Stimulated activated effector memory CD8-positive, alpha-beta T cell treated with anti-CD3 and anti-CD28 coated beads, Interleukin-12 subunit alpha, Interleukin-12 subunit beta, amount 100 ng/mL, for 72 hours (primary cell): ENCODE measurements around the gene CYLD.
A peak's percentile ranks its signal among the peaks of the same experiment; 100 is the strongest.

ENCODE experiments used
- ATAC-seq: fragments of 150-1000 bp; cut with Tn5 transposase; 2 replicates; pipeline ENCODE4 v1.10.0; 2021
- DNase-seq, 2 donors: peaks; one replicate each; pipeline ENCODE4 v3.0.0; 2021 to 2022; ENCODE audit warnings: low spot score in 2 of 2
- H3K27ac Mint-ChIP-seq: one replicate; pipeline ENCODE4 v1.8.0; 2022; ENCODE audit warnings: mild to moderate bottlenecking, mixed read lengths
- H3K36me3 Mint-ChIP-seq: one replicate; pipeline ENCODE4 v1.8.0; 2022; ENCODE audit warnings: mild to moderate bottlenecking, mixed read lengths
- H3K4me1 Mint-ChIP-seq: one replicate; pipeline ENCODE4 v1.8.0; 2022; ENCODE audit warnings: mixed read lengths
- H3K4me3 Mint-ChIP-seq: one replicate; pipeline ENCODE4 v1.8.0; 2022; ENCODE audit warnings: mild to moderate bottlenecking, mixed read lengths
- H3K9me3 Mint-ChIP-seq: one replicate; pipeline ENCODE4 v1.8.0; 2022; ENCODE audit warnings: mixed read lengths

CYLD gene

GRCh38 chr16:50743581-50744225, 1.8 kb downstream of the CYLD start:
- H3K36me3 Mint-ChIP-seq, result peaks cover 55% of the 10 kb centered on the region
- H3K4me3 Mint-ChIP-seq, result peak overlapping the region; percentile 91
- no peaks in the 10 kb centered on the region for H3K9me3 Mint-ChIP-seq
- peaks cover 56% of the 10 kb centered on the region for H3K4me1 Mint-ChIP-seq
- no peak for ATAC-seq
- H3K27ac Mint-ChIP-seq, result peak overlapping the region; percentile 96
- DNase-seq, result no peak

GRCh38 chr16:50744881-50745280, 3.0 kb downstream of the CYLD start:
- peaks cover 67% of the 10 kb centered on the region for H3K36me3 Mint-ChIP-seq
- no peak for DNase-seq
- no peaks in the 10 kb centered on the region for H3K9me3 Mint-ChIP-seq
- ATAC-seq, result no peak
- H3K4me3 Mint-ChIP-seq, result peak overlapping the region; percentile 91
- peaks cover 61% of the 10 kb centered on the region for H3K4me1 Mint-ChIP-seq
- peak overlapping the region; percentile 96 for H3K27ac Mint-ChIP-seq

GRCh38 chr16:50745940-50746339, 4.1 kb downstream of the CYLD start:
- peak overlapping the region; percentile 96 for H3K27ac Mint-ChIP-seq
- peak overlapping the region; percentile 91 for H3K4me3 Mint-ChIP-seq
- H3K9me3 Mint-ChIP-seq, result no peaks in the 10 kb centered on the region
- H3K36me3 Mint-ChIP-seq, result peaks cover 77% of the 10 kb centered on the region
- ATAC-seq (no peak), DNase-seq (no peak)
- peaks cover 53% of the 10 kb centered on the region for H3K4me1 Mint-ChIP-seq

GRCh38 chr16:50747207-50747956, 5.5 kb downstream of the CYLD start:
- Mint-ChIP-seq H3K27ac (peak overlapping the region; percentile 45), H3K4me1 (peaks cover 57% of the 10 kb centered on the region)
- no peak for DNase-seq

GRCh38 chr16:50751528-50751927, 9.6 kb downstream of the CYLD start:
- Mint-ChIP-seq H3K36me3 (peaks cover 97% of the 10 kb centered on the region), H3K4me3 (no peak overlapping the region), H3K4me1 (peaks cover 54% of the 10 kb centered on the region), H3K27ac (no peak overlapping the region), H3K9me3 (no peaks in the 10 kb centered on the region)
- ATAC-seq (no peak), DNase-seq (no peak)

More at GRCh38 chr16:50747207-50747956, 5.5 kb downstream of the CYLD start:
- Mint-ChIP-seq H3K4me3 (peak overlapping the region; percentile 91), H3K36me3 (peaks cover 81% of the 10 kb centered on the region), H3K9me3 (no peaks in the 10 kb centered on the region)
- peak; percentile 75 for ATAC-seq

- H3K36me3 Mint-ChIP-seq, result peaks cover 98% of the 10 kb centered on the region
- no peaks in the 10 kb centered on the region for H3K9me3 Mint-ChIP-seq
- H3K4me1 Mint-ChIP-seq, result peaks cover 46% of the 10 kb centered on the region
- H3K4me3 Mint-ChIP-seq, result no peak overlapping the region
- DNase-seq (no peak), ATAC-seq (peak; percentile 54)
- H3K27ac Mint-ChIP-seq, result peak overlapping the region; percentile 36
Measured at GRCh38 chr16:50752471-50753235, 10.8 kb downstream of the CYLD start.

GRCh38 chr16:50756473-50756872, 14.6 kb downstream of the CYLD start:
- H3K27ac Mint-ChIP-seq, result no peak overlapping the region
- peaks cover 49% of the 10 kb centered on the region for H3K4me1 Mint-ChIP-seq
- no peak for ATAC-seq
- no peak for DNase-seq
- no peaks in the 10 kb centered on the region for H3K9me3 Mint-ChIP-seq
- H3K36me3 Mint-ChIP-seq, result peaks cover 100% of the 10 kb centered on the region
- H3K4me3 Mint-ChIP-seq, result no peak overlapping the region

- Mint-ChIP-seq H3K27ac (peak overlapping the region; percentile 18), H3K9me3 (peaks cover 5% of the 10 kb centered on the region), H3K4me3 (no peak overlapping the region), H3K4me1 (peaks cover 69% of the 10 kb centered on the region), H3K36me3 (peaks cover 100% of the 10 kb centered on the region)
- DNase-seq (no peak), ATAC-seq (no peak)
Measured at GRCh38 chr16:50761267-50761666, 19.4 kb downstream of the CYLD start.

- peaks cover 100% of the 10 kb centered on the region for H3K36me3 Mint-ChIP-seq
- ATAC-seq, result no peak
- no peak for DNase-seq
- H3K4me3 Mint-ChIP-seq, result no peak overlapping the region
- peaks cover 10% of the 10 kb centered on the region for H3K9me3 Mint-ChIP-seq
- H3K27ac Mint-ChIP-seq, result peak overlapping the region; percentile 18
- peaks cover 77% of the 10 kb centered on the region for H3K4me1 Mint-ChIP-seq
Measured at GRCh38 chr16:50762241-50762640, 20.4 kb downstream of the CYLD start.

GRCh38 chr16:50763211-50763610, 21.3 kb downstream of the CYLD start:
- Mint-ChIP-seq H3K4me1 (peaks cover 71% of the 10 kb centered on the region), H3K36me3 (peaks cover 100% of the 10 kb centered on the region), H3K9me3 (peaks cover 10% of the 10 kb centered on the region), H3K4me3 (no peak overlapping the region), H3K27ac (no peak overlapping the region)
- ATAC-seq, result no peak
- DNase-seq, result no peak

GRCh38 chr16:50765260-50765659, 23.4 kb downstream of the CYLD start:
- DNase-seq (no peak), ATAC-seq (peak; percentile 94)
- peaks cover 100% of the 10 kb centered on the region for H3K36me3 Mint-ChIP-seq
- peak overlapping the region; percentile 24 for H3K4me3 Mint-ChIP-seq
- peaks cover 10% of the 10 kb centered on the region for H3K9me3 Mint-ChIP-seq
- peaks cover 80% of the 10 kb centered on the region for H3K4me1 Mint-ChIP-seq
- peak overlapping the region; percentile 60 for H3K27ac Mint-ChIP-seq

- ATAC-seq, result no peak
- H3K36me3 Mint-ChIP-seq, result peaks cover 100% of the 10 kb centered on the region
- H3K4me3 Mint-ChIP-seq, result peak overlapping the region; percentile 24
- H3K27ac Mint-ChIP-seq, result peak overlapping the region; percentile 60
- H3K9me3 Mint-ChIP-seq, result peaks cover 10% of the 10 kb centered on the region
- peaks cover 76% of the 10 kb centered on the region for H3K4me1 Mint-ChIP-seq
- no peak for DNase-seq
Measured at GRCh38 chr16:50765861-50766260, 24.0 kb downstream of the CYLD start.

GRCh38 chr16:50767197-50767596, 25.3 kb downstream of the CYLD start:
- Mint-ChIP-seq H3K4me1 (peaks cover 77% of the 10 kb centered on the region), H3K4me3 (no peak overlapping the region), H3K27ac (no peak overlapping the region), H3K36me3 (peaks cover 100% of the 10 kb centered on the region), H3K9me3 (peaks cover 10% of the 10 kb centered on the region)
- no peak for DNase-seq
- ATAC-seq, result no peak

- DNase-seq (no peak), ATAC-seq (peak; percentile 46)
- peaks cover 54% of the 10 kb centered on the region for H3K4me1 Mint-ChIP-seq
- H3K4me3 Mint-ChIP-seq, result no peak overlapping the region
- peaks cover 94% of the 10 kb centered on the region for H3K36me3 Mint-ChIP-seq
- H3K27ac Mint-ChIP-seq, result no peak overlapping the region
- peaks cover 3% of the 10 kb centered on the region for H3K9me3 Mint-ChIP-seq
Measured at GRCh38 chr16:50771366-50771765, 29.5 kb downstream of the CYLD start.

- ATAC-seq (no peak), DNase-seq (no peak)
- peaks cover 54% of the 10 kb centered on the region for H3K4me1 Mint-ChIP-seq
- H3K27ac Mint-ChIP-seq, result no peak overlapping the region
- no peaks in the 10 kb centered on the region for H3K9me3 Mint-ChIP-seq
- H3K36me3 Mint-ChIP-seq, result peaks cover 94% of the 10 kb centered on the region
- no peak overlapping the region for H3K4me3 Mint-ChIP-seq
Measured at GRCh38 chr16:50774405-50774804, 32.5 kb downstream of the CYLD start.
